IMR-90 (cell line): ENCODE data around the gene MYO10. TPM values are rescaled to one million over a fixed set of nuclear protein-coding genes. Genes with fewer than 3 reads are reported as not detected.

Source experiments
- ATAC-seq: fragments of 200-7000 bp; cut with Tn5 transposase; 2 replicates; pipeline ENCODE4 v1.9.1; 2020; ENCODE audit warnings: low read depth, mild to moderate bottlenecking, moderate library complexity
- BruUV-seq: library from RNA; stranded (reverse); fragments of 400-500 nt; replicated peaks from 2 replicates; lab custom pipeline; 2021; lab: Mats Ljungman, UMichigan
- CTCF ChIA-PET: fragments of 300-600 bp; formaldehyde crosslinking; extraction: SDS; loops from one replicate; lab custom pipeline; 2021; ENCODE audit warnings: antibody characterized with exemption; lab: Yijun Ruan, JAX
- POLR2A ChIA-PET: fragments of 300-600 bp; sonication (Branson Sonifier 250); formaldehyde crosslinking; loops from one replicate; lab custom pipeline; 2022; ENCODE audit warnings: antibody characterized with exemption; ENCODE audit not compliant: unreplicated experiment; lab: Charles Lee
- DNase-seq: peaks from one replicate; pipeline ENCODE4 v3.0.0; 2013
- H2AFZ ChIP-seq: replicated peaks from 2 replicates; pipeline ENCODE3; 2013; ENCODE audit warnings: low read length, mild to moderate bottlenecking; ENCODE audit not compliant: poor library complexity
- H2AK5ac ChIP-seq: 2 replicates; pipeline ENCODE4 v1.6.1; 2013; ENCODE audit warnings: low read depth, low read length, inconsistent platforms
- H2AK9ac ChIP-seq: replicated peaks from 2 replicates; pipeline ENCODE3; 2013; ENCODE audit warnings: mild to moderate bottlenecking, low read depth, low read length, moderate library complexity; ENCODE audit not compliant: poor library complexity
- H2BK120ac ChIP-seq: 2 replicates; pipeline ENCODE4 v1.6.1; 2013; ENCODE audit warnings: low read depth, low read length, inconsistent platforms
- H2BK15ac ChIP-seq: 3 replicates; pipeline ENCODE4 v1.6.1; 2013; ENCODE audit warnings: low read depth, low read length, inconsistent platforms
- H2BK20ac ChIP-seq: 2 replicates; pipeline ENCODE4 v1.6.1; 2013; ENCODE audit warnings: low read depth, mild to moderate bottlenecking, inconsistent platforms, low read length, moderate library complexity
- H2BK5ac ChIP-seq: 2 replicates; pipeline ENCODE4 v1.6.1; 2013; ENCODE audit warnings: mild to moderate bottlenecking, low read depth, low read length, inconsistent platforms; ENCODE audit not compliant: poor library complexity, severe bottlenecking
- H3K14ac ChIP-seq: replicated peaks from 2 replicates; pipeline ENCODE4 v1.6.1; 2013; ENCODE audit warnings: low read depth, low read length, inconsistent platforms
- H3K18ac ChIP-seq: 2 replicates; pipeline ENCODE4 v1.6.1; 2013; ENCODE audit warnings: low read depth, low read length, control low read depth
- H3K23ac ChIP-seq: 2 replicates; pipeline ENCODE4 v1.6.1; 2013; ENCODE audit warnings: low read depth, low read length, inconsistent platforms
- H3K27ac ChIP-seq: 2 replicates; pipeline ENCODE4 v1.5.1; 2013; ENCODE audit warnings: mild to moderate bottlenecking, control low read depth, low read length; ENCODE audit not compliant: insufficient read depth
- H3K27me3 ChIP-seq: 2 replicates; pipeline ENCODE4 v1.6.1; 2013; ENCODE audit warnings: low read length; ENCODE audit not compliant: control insufficient read depth, insufficient read depth
- H3K36me3 ChIP-seq: 2 replicates; pipeline ENCODE4 v1.6.1; 2013; ENCODE audit warnings: low read length, mixed read lengths; ENCODE audit not compliant: control insufficient read depth, insufficient read depth
- H3K4ac ChIP-seq: 2 replicates; pipeline ENCODE4 v1.6.1; 2013; ENCODE audit warnings: low read depth, low read length, inconsistent platforms
- H3K4me1 ChIP-seq: 2 replicates; pipeline ENCODE4 v1.6.1; 2013; ENCODE audit warnings: low read length, mixed read lengths; ENCODE audit not compliant: control insufficient read depth, insufficient read depth
- H3K4me2 ChIP-seq: 2 replicates; pipeline ENCODE4 v1.6.1; 2013; ENCODE audit warnings: low read depth, mild to moderate bottlenecking, control low read depth, low read length, moderate library complexity
- H3K4me3 ChIP-seq: 2 replicates; pipeline ENCODE4 v1.5.1; 2013; ENCODE audit warnings: low read depth, mild to moderate bottlenecking, control low read depth, low read length, moderate library complexity; ENCODE audit not compliant: insufficient read depth
- H3K56ac ChIP-seq: 2 replicates; pipeline ENCODE4 v1.6.1; 2013; ENCODE audit warnings: low read length, inconsistent platforms; ENCODE audit not compliant: insufficient read depth; ENCODE audit errors: extremely low read depth
- H3K79me1 ChIP-seq, 2 experiments: 2 replicates each; pipeline ENCODE4 v1.6.1; 2013; ENCODE audit warnings: low read length in 2 of 2, inconsistent platforms in 1 of 2, low read depth in 1 of 2
- H3K9ac ChIP-seq: 2 replicates; pipeline ENCODE4 v1.6.1; 2013; ENCODE audit warnings: low read depth, low read length, control low read depth
- H3K9me1 ChIP-seq: 2 replicates; pipeline ENCODE4 v1.6.1; 2013; ENCODE audit warnings: low read length, inconsistent platforms; ENCODE audit not compliant: insufficient read depth
- H3K9me3 ChIP-seq: 2 replicates; pipeline ENCODE4 v1.6.1; 2013; ENCODE audit warnings: low read length; ENCODE audit not compliant: control insufficient read depth, insufficient read depth
- H4K20me1 ChIP-seq: 2 replicates; pipeline ENCODE4 v1.6.1; 2013; ENCODE audit warnings: low read length, inconsistent platforms; ENCODE audit not compliant: insufficient read depth
- H4K5ac ChIP-seq: 2 replicates; pipeline ENCODE4 v1.6.1; 2013; ENCODE audit warnings: mild to moderate bottlenecking, low read depth, low read length, control low read depth
- H4K8ac ChIP-seq, 2 experiments: 2 replicates each; pipeline ENCODE4 v1.6.1; 2013; ENCODE audit warnings: low read depth in 2 of 2, low read length in 2 of 2, control low read depth in 1 of 2, inconsistent platforms in 1 of 2
- H4K91ac ChIP-seq: 2 replicates; pipeline ENCODE4 v1.6.1; 2013; ENCODE audit warnings: low read depth, low read length, inconsistent platforms; ENCODE audit not compliant: insufficient read depth
- BHLHE40 ChIP-seq: fragments of 150-350 bp; IDR thresholded peaks from 2 replicates; pipeline ENCODE4 v1.6.1; 2016; ENCODE audit warnings: mild to moderate bottlenecking, low read depth, low read length
- CEBPB ChIP-seq: IDR thresholded peaks from 2 replicates; pipeline ENCODE4 v1.6.1; 2012; ENCODE audit warnings: low read depth, low read length, improper control_type of control experiment
- CHD1 ChIP-seq: IDR thresholded peaks from 2 replicates; pipeline ENCODE4 v1.6.1; 2012; ENCODE audit warnings: low read depth, low read length, improper control_type of control experiment
- CTCF ChIP-seq: conservative IDR thresholded peaks from 2 replicates; pipeline ENCODE4 v1.5.1; 2012; ENCODE audit warnings: mild to moderate bottlenecking, low read depth, low read length, improper control_type of control experiment
- ELK1 ChIP-seq: fragments of 150-350 bp; IDR thresholded peaks from 2 replicates; pipeline ENCODE4 v1.6.1; 2016; ENCODE audit warnings: low read depth, mild to moderate bottlenecking, low read length, moderate library complexity, borderline replicate concordance
- FOS ChIP-seq: fragments of 150-350 bp; IDR thresholded peaks from 2 replicates; pipeline ENCODE4 v1.6.1; 2016; ENCODE audit warnings: low read depth, low read length
- MAFK ChIP-seq: IDR thresholded peaks from 2 replicates; pipeline ENCODE4 v1.6.1; 2012; ENCODE audit warnings: low read depth, low read length, improper control_type of control experiment
- MAZ ChIP-seq: IDR thresholded peaks from 2 replicates; pipeline ENCODE4 v1.6.1; 2012; ENCODE audit warnings: low read depth, mild to moderate bottlenecking, low read length, improper control_type of control experiment, moderate library complexity, borderline replicate concordance
- MXI1 ChIP-seq: IDR thresholded peaks from 2 replicates; pipeline ENCODE4 v1.6.1; 2012; ENCODE audit warnings: low read depth, mild to moderate bottlenecking, low read length, moderate library complexity, borderline replicate concordance
- NFE2L2 ChIP-seq: fragments of 150-350 bp; IDR thresholded peaks from 2 replicates; pipeline ENCODE4 v1.6.1; 2016; ENCODE audit warnings: low read depth, mild to moderate bottlenecking, low read length
- POLR2A ChIP-seq: IDR thresholded peaks from 2 replicates; pipeline ENCODE4 v1.6.1; 2012; ENCODE audit warnings: mild to moderate bottlenecking, low read depth, low read length
- RAD21 ChIP-seq: IDR thresholded peaks from 2 replicates; pipeline ENCODE4 v1.6.1; 2012; ENCODE audit warnings: low read length, improper control_type of control experiment
- RFX5 ChIP-seq: IDR thresholded peaks from 2 replicates; pipeline ENCODE4 v1.8.0; 2012; ENCODE audit warnings: low read depth, mild to moderate bottlenecking, low read length, moderate library complexity
- SMC3 ChIP-seq: fragments of 150-350 bp; IDR thresholded peaks from 2 replicates; pipeline ENCODE4 v1.6.1; 2016; ENCODE audit warnings: low read depth, mild to moderate bottlenecking, antibody characterized with exemption, low read length, moderate library complexity
- USF2 ChIP-seq: fragments of 150-350 bp; IDR thresholded peaks from 2 replicates; pipeline ENCODE4 v1.6.1; 2017; ENCODE audit warnings: mild to moderate bottlenecking, antibody characterized with exemption, low read length, low read depth
- WGBS, 2 experiments: methylation state at CpG; one replicate each; pipeline versions ENCODE4 v1.1.5 to v1.1.7; 2013; ENCODE audit warnings: missing lambda C conversion rate in 2 of 2; ENCODE audit not compliant: insufficient read length in 1 of 2; ENCODE audit errors: extremely low coverage in 2 of 2; 5-methylcytosine and 5-hydroxymethylcytosine counted together
- dilution Hi-C: fragments of 300-500 bp; cut with HindIII; formaldehyde crosslinking; loops from one replicate; pipeline ENCODE4 v1.14.3; 2018; ENCODE audit warnings: low sequenced_read_pairs; ENCODE audit not compliant: unreplicated experiment
- in situ Hi-C: fragments of 300-500 bp; cut with MboI; formaldehyde crosslinking; loops from 3 replicates; pipeline ENCODE4 v1.14.3; 2019; ENCODE audit warnings: low sequenced_read_pairs, inconsistent platforms, mixed read lengths
- intact Hi-C: fragments of 100-400 bp; cut with micrococcal nuclease; formaldehyde crosslinking; loops from 2 replicates; pipeline ENCODE4 v1.10.0; 2022
- polyA plus RNA-seq, 3 experiments: library from polyadenylated mRNA; depleted of rRNA; stranded (reverse); fragments of >200 nt; gene quantifications; 2 replicates each; pipeline ENCODE4 v1.2.3, GENCODE V29; 2012; ENCODE audit warnings: low replicate concordance in 1 of 3
- total RNA-seq: library from RNA; depleted of rRNA; stranded (reverse); fragments of >200 nt; gene quantifications from 2 replicates; pipeline ENCODE4 v1.2.3, GENCODE V29; 2012

The MYO10 gene
- total and polyA plus RNA-seq, 2 of the 4 experiments (the other 2 are of a cell fraction), result 39.9 to 115 TPM

GRCh38 chr5:16952968-16953671 is 17.0 kb upstream of the MYO10 start:
- Histone ChIP-seq H2BK120ac (peak overlapping the region; percentile 45), H2BK20ac (peak overlapping the region; percentile 36; the same call in 1 of the 2 replicates), H3K56ac (no peak overlapping the region), H3K23ac (no peak overlapping the region), H2AFZ (peak overlapping the region; percentile 53), H4K91ac (no peak overlapping the region), H3K27me3 (no peaks in the 10 kb centered on the region), H3K18ac (no peak overlapping the region), H4K20me1 (no peaks in the 10 kb centered on the region), H3K9ac (no peak overlapping the region), H2BK5ac (no peak overlapping the region), H3K27ac (no peak overlapping the region), H4K5ac (no peak overlapping the region), H3K14ac (0 out of 2 replicates have a peak overlapping the region, but pooled peaks have one; percentile 20), H2AK9ac (no peak overlapping the region), H3K9me3 (no peaks in the 10 kb centered on the region), H3K36me3 (no peaks in the 10 kb centered on the region), H3K79me1 (peaks cover 3 to 4% of the 10 kb centered on the region in 2 experiments; a peak in 1 of 4 replicates), H3K4me2 (no peak overlapping the region), H2BK15ac (peak overlapping the region; percentile 78; the same call in 2 of the 3 replicates), H3K4me1 (peaks cover 3% of the 10 kb centered on the region; the same call in 1 of the 2 replicates), H2AK5ac (no peak overlapping the region), H3K4me3 (no peak overlapping the region), H3K9me1 (no peaks in the 10 kb centered on the region), H4K8ac (no peak overlapping the region), H3K4ac (0 out of 2 replicates have a peak overlapping the region, but pooled peaks have one; percentile 26)
- dilution Hi-C loops (no loop called here), in situ Hi-C loops (no loop called here), intact Hi-C loops (no loop called here)
- no peak for ATAC-seq
- no peak for DNase-seq
- 100% methylated on average over 2 of the region's 6 CpGs; no CpG with 5 or more reads in 1 of the 2 experiments for WGBS, 2 experiments
- ChIA-PET CTCF (no interaction called here), POLR2A (interaction anchor here (0.6 kb wide), 1 partner anchor 236 kb away, joined by 3 read pairs; no protein-coding TSS in a partner anchor)
- no TSS peak for BruUV-seq
- TF ChIP-seq CHD1 (no peak), POLR2A (no peak), MXI1 (no peak), NFE2L2 (no peak), SMC3 (no peak), USF2 (no peak), CEBPB (no peak), RAD21 (no peak), CTCF (no peak), RFX5 (no peak), ELK1 (no peak), MAZ (no peak), FOS (no peak), MAFK (no peak), BHLHE40 (no peak)
